Hypothalamus (tissue), 51 donors: ENCODE measurements around the gene USP1.

ENCODE experiments used
- DNase-seq, 51 donors: peaks; one replicate each; lab custom pipeline; 2025; lab: John Stamatoyannopoulos, UW

USP1 gene

DNA sequence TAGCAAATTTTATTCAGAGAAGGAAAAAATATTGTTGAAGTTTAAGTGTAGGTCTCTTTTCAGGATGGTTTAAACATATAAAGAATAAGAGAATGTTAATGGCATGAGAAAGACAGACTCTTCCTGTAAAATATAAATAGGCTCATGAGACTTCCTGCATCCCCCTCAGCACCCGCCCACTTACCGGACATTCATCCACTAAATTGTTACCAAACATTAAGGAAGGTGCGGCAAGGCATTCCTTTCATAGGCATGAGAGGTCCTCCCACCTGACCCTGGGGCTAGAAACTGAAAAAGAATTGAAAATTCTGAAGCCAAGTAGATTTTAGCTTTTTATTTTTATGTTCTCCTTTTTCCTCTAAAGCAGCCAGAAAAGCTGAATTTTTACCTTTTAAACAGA lies 10.6 kb upstream of the USP1 start:
- DNase-seq, result no peak

DNA sequence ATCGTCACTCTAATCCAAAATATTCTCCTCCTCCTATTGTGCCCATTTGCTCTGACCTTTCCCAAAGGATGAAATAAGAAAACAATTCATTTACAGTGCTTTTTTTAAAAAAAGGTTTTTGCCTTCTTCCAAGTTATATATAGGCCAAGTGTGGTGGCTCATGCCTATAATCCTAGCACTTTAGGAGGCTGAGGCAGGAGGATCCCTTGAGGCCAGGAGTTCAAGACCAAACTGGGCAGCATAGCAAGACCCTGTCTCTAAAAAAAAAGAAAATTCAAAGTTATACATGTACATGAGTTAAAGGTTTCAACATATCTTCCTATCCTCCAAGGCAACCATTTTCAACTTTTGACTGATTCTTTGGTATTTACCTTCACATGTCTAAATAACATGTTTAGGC lies 10.1 kb upstream of the USP1 start:
- no peak for DNase-seq

DNA sequence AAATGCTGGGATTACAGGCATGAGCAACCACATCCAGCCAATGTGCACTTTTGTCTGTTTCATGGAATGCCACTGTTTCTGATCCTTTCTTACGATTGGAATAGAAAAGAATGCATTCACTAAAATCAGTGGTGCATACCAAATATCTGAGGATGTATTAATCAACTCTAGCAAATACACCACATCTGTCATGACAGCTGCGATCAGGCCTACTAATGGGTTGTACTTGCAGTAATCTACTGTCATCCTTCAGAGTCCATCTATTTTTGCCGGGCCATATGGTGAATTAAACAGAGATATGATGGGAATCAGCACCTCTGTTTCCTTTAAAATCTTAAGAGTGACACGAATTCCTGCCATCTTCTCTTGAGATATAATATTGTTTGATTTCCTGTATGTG lies 8.5 kb upstream of the USP1 start:
- DNase-seq, result no peak

DNA sequence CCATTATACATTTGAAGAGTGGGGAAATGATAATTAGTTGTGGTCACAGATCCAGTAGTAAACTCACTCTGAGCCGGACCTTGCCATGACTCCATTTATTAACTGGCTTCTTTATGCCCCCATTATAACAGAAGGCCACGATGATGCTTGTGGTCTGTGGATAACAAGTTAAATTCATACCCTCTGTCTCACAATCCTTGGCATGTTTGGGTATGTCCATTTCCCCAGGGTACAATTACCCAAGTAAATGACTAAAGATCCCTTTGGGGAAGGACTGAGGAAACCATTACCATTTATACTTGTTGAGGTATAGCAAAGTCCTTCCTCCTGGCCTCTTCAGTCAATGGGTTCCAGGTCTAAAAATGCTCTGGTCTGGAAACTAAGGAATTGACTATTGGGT lies 7.3 kb upstream of the USP1 start:
- no peak for DNase-seq

DNA sequence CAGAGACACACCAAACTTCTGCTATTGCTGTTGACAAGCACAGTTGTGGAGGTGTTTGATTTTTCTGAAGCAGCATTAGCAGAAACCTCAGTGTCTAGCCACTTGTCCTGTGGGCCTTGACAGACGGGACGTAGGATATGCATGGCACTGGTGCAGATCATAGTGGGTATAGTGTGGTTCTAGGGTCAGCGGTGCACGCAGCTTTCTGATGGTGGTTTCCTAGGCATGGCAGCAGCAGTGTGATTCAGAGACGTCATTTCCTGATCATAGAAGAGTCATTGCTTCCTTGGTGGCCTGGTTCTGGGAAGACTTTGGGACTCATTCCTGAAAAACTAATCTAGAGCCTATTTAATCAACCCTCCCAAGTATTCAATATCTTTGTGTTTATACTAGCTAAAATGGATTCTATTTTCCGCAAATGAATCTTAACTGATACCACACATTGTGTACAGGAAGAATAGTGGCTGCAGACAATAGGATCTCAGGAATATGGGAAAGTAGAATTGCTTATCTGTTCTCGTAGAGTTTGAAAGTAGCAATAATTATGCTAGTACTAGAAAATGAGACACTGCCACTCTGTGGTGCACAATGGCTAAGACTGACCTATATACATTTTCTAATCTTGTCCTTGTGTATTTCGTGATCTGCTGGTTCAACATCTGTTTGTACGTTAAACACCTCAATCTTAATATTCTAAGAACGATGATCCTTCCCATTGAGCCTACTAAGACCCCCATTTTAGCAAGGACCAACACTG lies 2.8 kb upstream of the USP1 start:
- no peak for DNase-seq

DNA sequence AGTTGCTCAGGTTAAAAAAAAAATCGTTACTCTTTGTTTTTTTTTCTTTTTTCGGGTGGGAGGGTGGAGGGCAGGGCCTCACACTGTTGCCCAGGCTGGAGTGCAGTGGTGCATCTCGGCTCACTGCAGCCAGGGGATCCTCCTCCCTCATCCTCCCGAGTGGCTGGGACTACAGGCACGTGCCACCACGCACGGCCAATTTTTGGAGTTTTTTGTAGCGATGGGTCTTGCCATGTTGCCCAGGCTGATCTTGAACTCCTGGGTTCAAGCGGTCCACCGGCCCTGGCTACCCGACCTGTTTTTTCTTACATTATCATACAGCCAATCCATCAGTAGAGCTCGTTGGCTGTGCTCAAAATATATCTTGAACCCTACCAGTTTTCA lies 2.2 kb upstream of the USP1 start:
- DNase-seq, result no peak

DNA sequence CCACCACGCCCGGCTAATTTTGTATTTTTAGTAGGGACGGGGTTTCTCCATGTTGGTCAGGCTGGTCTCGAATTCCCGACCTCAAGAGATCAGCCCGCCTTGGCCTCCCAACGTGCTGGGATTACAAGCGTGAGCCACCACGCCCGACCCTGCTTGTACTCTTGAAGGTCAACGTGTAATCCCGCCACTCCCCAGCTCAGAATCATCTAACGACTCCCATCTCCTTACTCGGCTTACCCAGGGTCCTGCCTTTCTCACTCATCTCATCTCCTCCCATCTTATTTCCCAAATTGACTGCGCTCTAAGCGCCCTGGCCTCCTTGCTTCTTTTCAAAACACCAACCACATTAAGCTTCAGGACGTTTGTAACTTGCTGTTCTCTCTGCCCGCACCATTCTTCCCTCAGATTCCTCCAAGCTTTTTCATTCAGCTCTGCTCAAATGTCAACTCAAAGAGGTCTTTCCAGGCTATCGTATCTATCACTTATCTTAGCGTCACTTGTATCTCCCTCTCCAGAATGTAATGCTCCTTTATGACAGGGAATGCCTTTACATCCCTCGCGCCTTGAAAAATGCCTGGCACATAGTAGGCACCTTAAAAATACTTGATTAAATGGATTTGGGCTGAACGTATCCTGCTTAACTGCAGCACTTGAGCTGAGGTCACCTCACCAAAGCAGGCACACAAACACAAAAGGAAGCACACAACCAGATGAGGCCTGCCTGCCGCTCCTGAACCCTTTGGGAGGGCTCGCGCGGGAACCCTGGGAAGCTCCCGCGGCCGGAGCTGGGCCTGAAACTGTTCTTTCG lies 1.4 kb upstream of the USP1 start:
- peak in 4 of 51 donors; percentile 3 to 69 (median 53) for DNase-seq

DNA sequence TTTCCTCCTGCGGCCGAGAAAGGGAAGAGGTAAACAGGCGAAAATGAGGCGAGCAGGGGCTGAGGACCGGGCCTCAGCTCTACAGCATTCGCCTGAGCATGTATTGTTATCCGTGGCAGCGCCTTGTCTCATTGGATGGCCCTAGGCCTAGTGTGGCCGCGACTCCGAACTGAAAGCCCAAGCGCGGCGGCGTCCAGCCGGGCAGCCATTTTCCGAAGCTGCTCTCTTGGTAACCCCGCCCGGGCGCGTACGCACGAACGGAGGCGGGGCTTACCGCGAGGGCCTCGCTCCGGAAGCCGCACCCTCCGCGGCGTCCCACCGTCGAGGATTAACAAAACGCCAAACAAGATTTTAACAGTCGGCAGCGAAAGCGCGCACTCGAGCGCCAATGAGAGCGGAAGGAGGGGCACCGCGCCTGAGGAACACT lies 797 bp upstream of the USP1 start:
- peak in 44 of 51 donors; percentile 90 to 100 (median 98) for DNase-seq

GRCh38 chr1:62437273-62437940 lies 558 bp downstream of the USP1 start:
- peak in 14 of 51 donors; percentile 25 to 66 (median 58) for DNase-seq

DNA sequence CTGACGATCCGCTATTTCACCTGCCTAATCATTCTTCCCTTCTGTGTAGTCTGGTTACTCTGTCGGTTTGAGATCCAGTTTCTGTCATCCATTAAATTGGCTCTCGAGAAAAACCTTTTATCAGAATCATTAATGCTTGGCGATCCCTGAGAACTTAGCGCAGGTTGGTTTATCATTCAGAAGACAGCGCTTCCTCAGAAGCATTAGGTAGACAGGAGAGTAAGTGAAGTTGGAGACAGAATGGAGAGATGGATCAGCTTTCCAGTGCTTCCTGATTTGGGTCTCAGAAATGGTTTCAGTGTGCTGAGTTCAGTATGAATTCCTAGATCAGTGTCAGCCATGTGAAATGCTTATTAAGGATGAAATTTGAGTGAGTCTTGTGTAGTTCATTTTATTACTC lies 1.3 kb downstream of the USP1 start:
- DNase-seq, result peak in 1 of 51 donors; percentile 3

GRCh38 chr1:62439652-62440371 lies 3.0 kb downstream of the USP1 start:
- DNase-seq, result no peak

- DNase-seq, result no peak
These were observed 7.9 kb downstream of the USP1 start for GRCh38 chr1:62444701-62445100.

DNA sequence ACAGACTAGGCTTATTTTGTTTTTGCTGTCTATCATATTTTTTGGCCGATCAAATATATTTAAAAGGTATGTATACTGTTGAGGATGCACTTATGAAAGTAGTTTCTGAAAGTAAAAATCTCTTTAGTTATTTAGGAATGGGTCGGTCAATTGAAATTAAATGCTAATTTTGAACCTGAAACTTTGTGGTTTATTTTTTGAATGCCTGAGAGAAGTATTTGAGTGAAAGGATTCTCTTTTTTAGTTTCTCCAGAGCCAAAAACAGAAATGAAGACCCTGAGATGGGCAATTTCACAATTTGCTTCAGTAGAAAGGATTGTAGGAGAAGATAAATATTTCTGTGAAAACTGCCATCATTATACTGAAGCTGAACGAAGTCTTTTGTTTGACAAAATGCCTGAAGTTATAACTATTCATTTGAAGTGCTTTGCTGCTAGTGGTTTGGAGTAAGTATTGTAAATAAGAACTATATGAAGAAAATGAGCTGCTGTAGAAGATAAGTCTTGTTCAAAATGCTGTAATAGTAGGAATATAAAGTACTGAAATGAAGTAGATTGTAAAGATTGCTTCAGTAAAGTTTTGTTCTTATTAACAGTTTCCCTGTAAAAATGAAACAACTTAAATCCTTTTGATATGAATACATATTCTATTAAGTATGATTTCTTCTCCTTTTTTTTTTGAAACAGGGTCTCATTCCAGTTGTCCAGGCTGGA lies 11.5 kb downstream of the USP1 start:
- DNase-seq, result no peak

DNA sequence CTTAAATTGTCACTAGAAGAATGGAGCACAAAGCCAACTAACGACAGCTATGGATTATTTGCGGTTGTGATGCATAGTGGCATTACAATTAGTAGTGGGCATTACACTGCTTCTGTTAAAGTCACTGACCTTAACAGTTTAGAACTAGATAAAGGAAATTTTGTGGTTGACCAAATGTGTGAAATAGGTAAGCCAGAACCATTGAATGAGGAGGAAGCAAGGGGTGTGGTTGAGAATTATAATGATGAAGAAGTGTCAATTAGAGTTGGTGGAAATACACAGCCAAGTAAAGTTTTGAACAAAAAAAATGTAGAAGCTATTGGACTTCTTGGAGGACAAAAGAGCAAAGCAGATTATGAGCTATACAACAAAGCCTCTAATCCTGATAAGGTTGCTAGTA lies 13.5 kb downstream of the USP1 start:
- no peak for DNase-seq

GRCh38 chr1:62452951-62453350 lies 16.1 kb downstream of the USP1 start:
- no peak for DNase-seq

GRCh38 chr1:62457955-62458354 lies 21.1 kb downstream of the USP1 start:
- DNase-seq, result peak in 2 of 51 donors; percentile 8

DNA sequence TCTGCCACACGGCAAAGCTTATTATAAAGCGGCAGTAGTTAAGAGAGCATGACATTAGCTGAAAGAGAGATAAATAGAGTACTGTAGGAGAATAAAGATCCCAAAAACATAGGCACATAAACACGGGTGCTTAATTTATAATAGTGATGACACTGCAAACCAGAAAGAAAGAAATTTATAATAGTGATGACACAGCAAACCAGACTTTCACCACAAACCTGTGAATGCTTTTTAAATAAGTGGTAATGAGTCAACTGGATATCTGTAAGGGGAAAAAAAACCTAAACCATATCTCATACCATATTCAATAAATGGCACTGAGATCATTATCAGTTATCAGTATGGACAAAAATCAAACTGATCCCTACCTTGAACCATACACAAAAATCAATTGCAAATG lies 25.5 kb downstream of the USP1 start:
- no peak for DNase-seq

- DNase-seq, result no peak
These were observed 30.2 kb downstream of the USP1 start for GRCh38 chr1:62467092-62467491.

DNA sequence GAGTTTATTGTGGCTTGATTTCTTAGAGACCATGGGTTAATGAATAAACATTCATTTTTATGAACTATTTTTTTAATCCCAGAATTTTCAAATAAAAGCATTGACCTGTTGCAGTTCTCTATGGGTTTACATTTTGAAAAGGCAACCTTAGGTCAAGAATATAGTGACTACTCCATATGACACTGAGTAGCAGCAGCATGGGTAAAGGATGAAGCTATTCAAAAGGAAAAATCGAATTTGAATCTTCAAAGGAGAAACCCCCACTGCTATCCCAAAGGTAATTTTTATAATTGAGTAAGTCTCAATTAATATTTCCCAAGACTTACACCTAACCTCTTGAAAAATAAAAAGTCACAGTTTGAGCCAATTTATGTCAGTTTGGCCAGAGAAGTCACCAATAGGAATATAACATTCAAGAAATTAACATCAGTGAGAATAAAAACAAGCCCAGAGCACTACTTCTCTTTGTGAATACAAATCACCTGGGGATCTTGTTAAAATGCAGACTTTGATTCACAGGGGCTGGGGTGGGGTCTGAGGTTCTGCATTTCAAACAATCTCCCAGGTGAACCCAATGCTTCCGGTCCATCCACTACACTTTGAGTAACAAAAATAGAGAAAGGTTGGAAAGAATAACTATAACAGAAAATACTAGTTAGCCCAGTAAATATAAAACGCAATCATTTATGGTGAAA lies 39.8 kb downstream of the USP1 start:
- no peak for DNase-seq

DNA sequence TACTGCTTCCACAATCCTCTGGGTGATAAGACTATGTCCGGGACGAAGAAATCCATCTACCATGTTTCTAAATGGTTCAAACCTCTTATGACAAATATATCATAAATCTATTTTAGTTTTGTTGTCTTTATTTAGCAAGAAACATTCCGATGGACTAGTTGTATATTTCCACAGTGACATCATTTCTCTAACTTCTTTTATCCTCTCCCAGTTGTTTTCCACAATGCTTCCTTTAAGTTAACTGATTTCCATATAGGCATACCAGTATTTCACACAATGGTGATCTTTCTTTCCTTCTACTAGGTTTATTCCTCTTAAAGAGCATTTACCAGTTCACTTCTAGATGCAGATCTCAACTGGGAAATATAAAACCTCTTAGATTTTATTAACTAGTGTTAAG lies 44.8 kb downstream of the USP1 start:
- DNase-seq, result no peak
